Choroid plexus epithelial cell (primary cell): ENCODE measurements around the gene CD200.

ENCODE experiments used
- DNase-seq: peaks from one replicate; pipeline ENCODE4 v3.0.0-alpha.2; 2010; ENCODE audit warnings: low read depth
- H3K4me3 ChIP-seq: 2 replicates; pipeline ENCODE4 v1.5.1; 2011; ENCODE audit warnings: low read depth, mild to moderate bottlenecking, control low read depth, low read length, moderate library complexity
- TF ChIP-seq, protein P1 (sequence below): conservative IDR thresholded peaks from 2 replicates; pipeline ENCODE4 v1.5.1; 2011; ENCODE audit warnings: low read depth, mild to moderate bottlenecking, control low read depth, inconsistent platforms, low read length, moderate library complexity

The CD200 gene

DNA sequence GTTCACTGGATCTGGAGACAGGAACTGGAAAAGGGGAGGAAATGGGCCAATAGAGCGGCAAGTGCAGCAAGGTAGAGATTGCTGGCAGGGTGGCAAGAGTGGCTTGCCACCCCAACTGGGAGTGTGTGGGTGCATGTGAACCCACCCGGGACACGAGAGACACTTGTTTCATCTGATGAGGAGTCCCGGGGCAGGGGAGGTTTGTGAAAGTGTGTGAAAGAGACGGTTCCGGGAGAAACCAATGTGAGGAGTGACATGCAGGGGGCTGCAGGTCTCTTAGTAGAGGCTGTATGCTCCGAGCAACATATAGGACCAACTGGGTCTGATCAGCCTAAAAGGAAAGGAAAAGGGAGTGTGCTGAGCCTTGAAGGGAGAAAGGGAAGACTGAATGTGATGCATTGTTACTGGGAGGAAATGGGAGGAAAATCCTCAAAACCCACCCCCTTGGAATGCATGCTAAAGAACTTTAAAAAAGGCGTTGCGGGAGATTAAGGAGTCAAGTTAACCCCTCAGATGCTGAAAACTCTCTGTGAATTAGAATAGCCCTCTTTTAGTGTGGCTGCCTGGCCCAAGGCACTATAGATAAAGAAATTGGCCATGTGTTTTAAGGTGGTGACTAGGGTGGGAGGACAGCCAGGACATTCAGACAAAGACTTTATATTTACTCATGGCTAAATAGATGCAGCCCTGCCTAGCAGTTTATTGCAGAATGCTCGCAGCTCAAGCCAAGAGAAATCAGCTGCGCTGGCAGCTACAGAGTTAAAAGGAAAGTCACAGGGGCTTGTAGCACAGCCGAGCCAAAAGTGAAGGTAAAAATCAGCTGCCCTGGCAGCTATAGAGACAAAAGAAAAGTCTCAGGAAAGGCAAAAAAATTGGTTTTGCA is 29.8 kb upstream of the CD200 start:
- TF ChIP-seq, protein P1, sequence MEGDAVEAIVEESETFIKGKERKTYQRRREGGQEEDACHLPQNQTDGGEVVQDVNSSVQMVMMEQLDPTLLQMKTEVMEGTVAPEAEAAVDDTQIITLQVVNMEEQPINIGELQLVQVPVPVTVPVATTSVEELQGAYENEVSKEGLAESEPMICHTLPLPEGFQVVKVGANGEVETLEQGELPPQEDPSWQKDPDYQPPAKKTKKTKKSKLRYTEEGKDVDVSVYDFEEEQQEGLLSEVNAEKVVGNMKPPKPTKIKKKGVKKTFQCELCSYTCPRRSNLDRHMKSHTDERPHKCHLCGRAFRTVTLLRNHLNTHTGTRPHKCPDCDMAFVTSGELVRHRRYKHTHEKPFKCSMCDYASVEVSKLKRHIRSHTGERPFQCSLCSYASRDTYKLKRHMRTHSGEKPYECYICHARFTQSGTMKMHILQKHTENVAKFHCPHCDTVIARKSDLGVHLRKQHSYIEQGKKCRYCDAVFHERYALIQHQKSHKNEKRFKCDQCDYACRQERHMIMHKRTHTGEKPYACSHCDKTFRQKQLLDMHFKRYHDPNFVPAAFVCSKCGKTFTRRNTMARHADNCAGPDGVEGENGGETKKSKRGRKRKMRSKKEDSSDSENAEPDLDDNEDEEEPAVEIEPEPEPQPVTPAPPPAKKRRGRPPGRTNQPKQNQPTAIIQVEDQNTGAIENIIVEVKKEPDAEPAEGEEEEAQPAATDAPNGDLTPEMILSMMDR, result no peak
- peak; percentile 52 for DNase-seq
- peak overlapping the region; percentile 47 for H3K4me3 ChIP-seq

GRCh38 chr3:112303764-112304325 is 29.1 kb upstream of the CD200 start:
- TF ChIP-seq, protein P1, result no peak
- H3K4me3 ChIP-seq, result peak overlapping the region; percentile 47
- peak; percentile 64 for DNase-seq

DNA sequence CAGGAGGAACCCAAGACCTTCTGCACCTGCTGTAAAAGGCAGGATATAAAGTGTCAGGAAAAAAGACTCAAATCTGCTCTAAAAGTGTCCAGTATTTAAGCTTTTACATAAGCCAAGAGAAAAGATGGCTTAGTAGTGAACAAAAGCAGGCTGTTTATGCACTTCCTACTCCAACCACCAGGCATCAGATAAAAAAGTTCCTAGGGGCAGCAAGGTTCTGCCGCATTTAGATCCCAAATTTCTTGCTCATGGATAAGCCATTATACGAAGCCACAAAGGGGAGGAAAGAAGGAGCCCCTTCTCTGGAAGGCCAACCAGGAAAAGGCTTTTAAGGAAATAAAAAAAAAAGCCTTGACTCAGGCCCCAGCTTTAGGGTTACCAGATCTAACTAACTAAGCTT is 28.3 kb upstream of the CD200 start:
- peak; percentile 54 for DNase-seq
- peak overlapping the region; percentile 47 for H3K4me3 ChIP-seq
- TF ChIP-seq, protein P1, result peak; percentile 58

- DNase-seq, result no peak
- TF ChIP-seq, protein P1, result no peak
- no peak overlapping the region for H3K4me3 ChIP-seq
These were observed 26.1 kb upstream of the CD200 start for GRCh38 chr3:112306825-112307224.

GRCh38 chr3:112307557-112307956 is 25.4 kb upstream of the CD200 start:
- no peak overlapping the region for H3K4me3 ChIP-seq
- TF ChIP-seq, protein P1, result no peak
- DNase-seq, result no peak

- peak; percentile 94 for DNase-seq
- TF ChIP-seq, protein P1, result no peak
- H3K4me3 ChIP-seq, result no peak overlapping the region
These were observed 24.6 kb upstream of the CD200 start for GRCh38 chr3:112308151-112308911.
